OCI-LY1 (cell line): ENCODE measurements around the gene KY.

Experiments
- H2AFZ ChIP-seq: fragments of 200-600 bp; sonication (generic), shearing (Covaris generic); 2 replicates; pipeline ENCODE4 v1.6.0; 2014; ENCODE audit warnings: antibody characterized with exemption, mild to moderate bottlenecking, low read length
- H3F3A ChIP-seq: fragments of 200-600 bp; sonication (generic), shearing (Covaris generic); 2 replicates; pipeline ENCODE4 v1.6.0; 2014; ENCODE audit warnings: mild to moderate bottlenecking, antibody characterized with exemption, low read length, moderate library complexity; ENCODE audit not compliant: insufficient read depth
- H3K27ac ChIP-seq: fragments of 200-600 bp; sonication (generic); 2 replicates; pipeline ENCODE4 v1.5.1; 2014; ENCODE audit warnings: low read length, mixed run types, mild to moderate bottlenecking, low read depth; ENCODE audit not compliant: poor library complexity, severe bottlenecking
- H3K27me3 ChIP-seq: fragments of 200-600 bp; sonication (generic); 2 replicates; pipeline ENCODE4 v1.6.0; 2014; ENCODE audit warnings: antibody characterized with exemption, mild to moderate bottlenecking, low read length, moderate library complexity; ENCODE audit not compliant: insufficient read depth
- H3K36me3 ChIP-seq: fragments of 200-600 bp; sonication (generic); 2 replicates; pipeline ENCODE4 v1.6.1; 2014; ENCODE audit warnings: mild to moderate bottlenecking, antibody characterized with exemption, low read length, moderate library complexity, mixed read lengths; ENCODE audit not compliant: insufficient read depth
- H3K4me1 ChIP-seq: fragments of 200-600 bp; sonication (generic); 2 replicates; pipeline ENCODE4 v1.5.1; 2014; ENCODE audit warnings: mild to moderate bottlenecking, low read length, moderate library complexity; ENCODE audit not compliant: insufficient read depth, severe bottlenecking
- H3K4me2 ChIP-seq: fragments of 200-600 bp; sonication (generic), shearing (Covaris generic); 2 replicates; pipeline ENCODE4 v1.6.1; 2014; ENCODE audit warnings: low read length
- H3K4me3 ChIP-seq: fragments of 200-600 bp; sonication (generic); 2 replicates; pipeline ENCODE4 v1.5.1; 2014; ENCODE audit warnings: low read length, low read depth, mild to moderate bottlenecking, mixed read lengths; ENCODE audit not compliant: poor library complexity, severe bottlenecking
- H3K79me2 ChIP-seq: fragments of 200-600 bp; shearing (Covaris generic); 2 replicates; pipeline ENCODE4 v1.6.1; 2016; ENCODE audit warnings: mixed run types, low read length, mixed read lengths; ENCODE audit not compliant: insufficient read depth
- H3K9ac ChIP-seq: fragments of 200-600 bp; sonication (generic), shearing (Covaris generic); 2 replicates; pipeline ENCODE4 v1.6.1; 2014; ENCODE audit warnings: mild to moderate bottlenecking, low read length, mixed read lengths
- H3K9me2 ChIP-seq: fragments of 200-600 bp; sonication (generic), shearing (Covaris generic); 2 replicates; pipeline ENCODE4 v1.6.1; 2014; ENCODE audit warnings: low read depth, mild to moderate bottlenecking, low read length, mixed read lengths
- H3K9me3 ChIP-seq: fragments of 200-600 bp; shearing (Covaris generic); 2 replicates; pipeline ENCODE4 v1.6.1; 2014; ENCODE audit warnings: low read length, mixed read lengths
- H4K20me1 ChIP-seq: fragments of 200-600 bp; sonication (generic), shearing (Covaris generic); 2 replicates; pipeline ENCODE4 v1.6.0; 2016; ENCODE audit warnings: mild to moderate bottlenecking, low read length; ENCODE audit not compliant: insufficient read depth
- CTCF ChIP-seq: fragments of 200-600 bp; sonication (generic), shearing (Covaris generic); IDR thresholded peaks from 2 replicates; pipeline ENCODE4 v1.5.1; 2017; ENCODE audit warnings: mild to moderate bottlenecking, antibody characterized with exemption, low read length, moderate library complexity, mixed read lengths
- EZH2 ChIP-seq: fragments of 200-600 bp; sonication (generic), shearing (Covaris generic); IDR thresholded peaks from 2 replicates; pipeline ENCODE4 v1.8.0; 2017; ENCODE audit warnings: borderline replicate concordance, mixed run types, mild to moderate bottlenecking, antibody characterized with exemption, low read length, moderate library complexity, mixed read lengths

The KY gene

GRCh38 chr3:134655706-134656105 is 4.9 kb upstream of the KY start:
- Histone ChIP-seq H3K79me2 (no peaks in the 10 kb centered on the region), H3K9me3 (no peaks in the 10 kb centered on the region), H3K36me3 (no peaks in the 10 kb centered on the region), H3K27me3 (no peaks in the 10 kb centered on the region; the same call in 1 of the 2 replicates), H2AFZ (no peak overlapping the region), H3K4me1 (no peaks in the 10 kb centered on the region), H4K20me1 (no peaks in the 10 kb centered on the region), H3K9ac (no peak overlapping the region), H3K27ac (no peak overlapping the region), H3K9me2 (no peaks in the 10 kb centered on the region), H3F3A (no peaks in the 10 kb centered on the region), H3K4me3 (no peak overlapping the region), H3K4me2 (no peak overlapping the region)
- no peak for TF ChIP-seq CTCF
- no peak for TF ChIP-seq EZH2

- no peak overlapping the region for H3K9ac ChIP-seq
- H3K4me1 ChIP-seq: no peaks in the 10 kb centered on the region
- no peak overlapping the region for H2AFZ ChIP-seq
- H3K36me3 ChIP-seq: no peaks in the 10 kb centered on the region
- no peaks in the 10 kb centered on the region for H3K79me2 ChIP-seq
- TF ChIP-seq CTCF (no peak), EZH2 (no peak)
- H4K20me1 ChIP-seq: no peaks in the 10 kb centered on the region
- no peaks in the 10 kb centered on the region for H3F3A ChIP-seq
- H3K27ac ChIP-seq: no peak overlapping the region
- no peaks in the 10 kb centered on the region for H3K27me3 ChIP-seq
- H3K4me2 ChIP-seq: no peak overlapping the region
- H3K4me3 ChIP-seq: no peak overlapping the region
- H3K9me3 ChIP-seq: no peaks in the 10 kb centered on the region
- no peaks in the 10 kb centered on the region for H3K9me2 ChIP-seq
Observed at GRCh38 chr3:134654031-134654430, 3.2 kb upstream of the KY start.

- no peak overlapping the region for H3K4me3 ChIP-seq
- H3K79me2 ChIP-seq: no peaks in the 10 kb centered on the region
- H3K9me2 ChIP-seq: no peaks in the 10 kb centered on the region
- H3F3A ChIP-seq: no peaks in the 10 kb centered on the region
- no peak overlapping the region for H3K27ac ChIP-seq
- no peaks in the 10 kb centered on the region for H3K4me1 ChIP-seq
- H2AFZ ChIP-seq: no peak overlapping the region
- H3K36me3 ChIP-seq: no peaks in the 10 kb centered on the region
- TF ChIP-seq CTCF (no peak), EZH2 (no peak)
- H3K4me2 ChIP-seq: no peak overlapping the region
- no peak overlapping the region for H3K9ac ChIP-seq
- no peaks in the 10 kb centered on the region for H3K27me3 ChIP-seq
- H3K9me3 ChIP-seq: no peaks in the 10 kb centered on the region
- H4K20me1 ChIP-seq: no peaks in the 10 kb centered on the region
Observed at GRCh38 chr3:134652886-134653630, 2.2 kb upstream of the KY start.
